Endothelial cell of umbilical vein (primary cell): ENCODE measurements around the gene TRPV6. TPM values are rescaled to one million over a fixed set of nuclear protein-coding genes. Genes with fewer than 3 reads are reported as not detected.

ENCODE experiments used
- BruUV-seq: library from RNA; stranded (reverse); fragments of 400-500 nt; replicated peaks from 2 replicates; lab custom pipeline; 2021; lab: Mats Ljungman, UMichigan
- CTCF ChIA-PET: fragments of 300-600, 350-600 bp; sonication (Branson Sonifier 250); formaldehyde crosslinking; loops from one replicate; lab custom pipeline; 2021; ENCODE audit warnings: antibody characterized with exemption, inconsistent platforms; lab: Charles Lee
- POLR2A ChIA-PET: fragments of 300-600, 350-600 bp; sonication (Branson Sonifier 250); formaldehyde crosslinking; loops from one replicate; lab custom pipeline; 2021; ENCODE audit warnings: antibody characterized with exemption, inconsistent platforms; lab: Charles Lee
- DNase-seq: peaks from one replicate; pipeline ENCODE4 v3.0.0-alpha.2; 2011; ENCODE audit warnings: low read depth, low spot score
- FAIRE-seq: peaks from 2 replicates; lab custom pipeline; 2011; peaks lifted over from hg19 to GRCh38; lab: Jason Lieb, UNC
- H2AFZ ChIP-seq: 2 replicates; pipeline ENCODE4 v1.6.0; 2012; ENCODE audit warnings: low read depth, low read length, control low read depth, inconsistent platforms
- H3K27ac ChIP-seq: 2 replicates; pipeline ENCODE4 v1.5.1; 2011; ENCODE audit warnings: low read depth, mild to moderate bottlenecking, control low read depth, low read length, moderate library complexity; ENCODE audit not compliant: insufficient read depth
- H3K27me3 ChIP-seq, 2 experiments: 2 replicates each; pipeline versions ENCODE4 v1.6.0 to v1.6.1; 2011; ENCODE audit warnings: low read length in 2 of 2, mixed read lengths in 1 of 2; ENCODE audit not compliant: control insufficient read depth in 2 of 2, insufficient read depth in 2 of 2
- H3K36me3 ChIP-seq, 2 experiments: 2 replicates in 1 of 2; 3 replicates in 1 of 2; pipeline ENCODE4 v1.5.1; 2011; ENCODE audit warnings: low read length in 2 of 2, mild to moderate bottlenecking in 1 of 2, moderate library complexity in 1 of 2; ENCODE audit not compliant: control insufficient read depth in 2 of 2, insufficient read depth in 2 of 2; ENCODE audit errors: extremely low read depth in 1 of 2
- H3K4me1 ChIP-seq: 3 replicates; pipeline ENCODE4 v1.5.1; 2011; ENCODE audit warnings: mild to moderate bottlenecking, low read length; ENCODE audit not compliant: control insufficient read depth, insufficient read depth; ENCODE audit errors: extremely low read depth
- H3K4me2 ChIP-seq: 2 replicates; pipeline ENCODE4 v1.6.1; 2011; ENCODE audit warnings: low read length, control low read depth, mixed read lengths; ENCODE audit not compliant: insufficient read depth
- H3K4me3 ChIP-seq, 3 experiments: fragments of 200-600 bp in 1 of 3; sonication (generic), shearing (Covaris generic) in 1 of 3; replicated peaks in 1 of 3; 2 replicates each; pipeline ENCODE4 v1.5.1; 2011 to 2016; ENCODE audit warnings: control low read depth in 3 of 3, low read length in 3 of 3, mild to moderate bottlenecking in 2 of 3, inconsistent platforms in 1 of 3, low read depth in 1 of 3, moderate library complexity in 1 of 3; ENCODE audit not compliant: insufficient read depth in 1 of 3
- H3K79me2 ChIP-seq: 2 replicates; pipeline ENCODE4 v1.6.0; 2012; ENCODE audit warnings: low read length, inconsistent platforms; ENCODE audit not compliant: control insufficient read depth, insufficient read depth
- H3K9ac ChIP-seq: replicated peaks from 2 replicates; pipeline ENCODE3; 2011; ENCODE audit warnings: low read length, control low read depth; ENCODE audit not compliant: insufficient read depth; ENCODE audit errors: extremely low read depth
- H3K9me1 ChIP-seq: replicated peaks from 3 replicates; pipeline ENCODE4 v1.6.0; 2011; ENCODE audit warnings: mild to moderate bottlenecking, low read length; ENCODE audit not compliant: control insufficient read depth, insufficient read depth; ENCODE audit errors: extremely low read depth
- H3K9me3 ChIP-seq: replicated peaks from 2 replicates; pipeline ENCODE4 v1.5.1; 2012; ENCODE audit warnings: low read length, inconsistent platforms; ENCODE audit not compliant: control insufficient read depth, insufficient read depth
- H4K20me1 ChIP-seq: replicated peaks from 2 replicates; pipeline ENCODE3; 2011; ENCODE audit warnings: mild to moderate bottlenecking, low read length; ENCODE audit not compliant: control insufficient read depth, insufficient read depth; ENCODE audit errors: extremely low read depth
- JUN ChIP-seq: IDR thresholded peaks from 2 replicates; pipeline ENCODE4 v1.6.1; 2011; ENCODE audit warnings: borderline replicate concordance, low read depth; ENCODE audit not compliant: insufficient read length, insufficient read depth
- MYC ChIP-seq: IDR thresholded peaks from one replicate; pipeline ENCODE4 v1.6.1; 2011; ENCODE audit warnings: mild to moderate bottlenecking, low read depth, low read length
- POLR2A ChIP-seq: IDR thresholded peaks from 2 replicates; pipeline ENCODE4 v1.6.1; 2012; ENCODE audit warnings: low read depth, mild to moderate bottlenecking, control low read depth, low read length
- POLR2AphosphoS5 ChIP-seq: IDR thresholded peaks from 2 replicates; pipeline ENCODE4 v1.6.1; 2012; ENCODE audit warnings: low read depth, mild to moderate bottlenecking, control low read depth, low read length, moderate library complexity; ENCODE audit not compliant: insufficient read depth
- dilution Hi-C: fragments of 300-500 bp; cut with MboI; formaldehyde crosslinking; loops from one replicate; pipeline ENCODE4 v1.15.0; 2019; ENCODE audit warnings: low sequenced_read_pairs; ENCODE audit not compliant: extremely low pct_ligation_motif_present
- intact Hi-C: fragments of 100-400 bp; cut with micrococcal nuclease; formaldehyde crosslinking; loops from one replicate; pipeline ENCODE4 v1.10.0; 2022
- polyA plus RNA-seq, 4 experiments: library from polyadenylated mRNA; depleted of rRNA in 3 of 4; stranded (reverse) in 3 of 4; unstranded in 1 of 4; fragments of >200 nt; gene quantifications; 2 replicates each; pipeline versions ENCODE4 v1.2.1 to v1.2.3, GENCODE V29; 2011 to 2012; ENCODE audit warnings: missing spikeins in 1 of 4
- total RNA-seq: library from RNA; stranded (reverse); gene quantifications from 2 replicates; pipeline ENCODE4 v1.2.3, GENCODE V29; 2021
- TF ChIP-seq, protein P1 (sequence below): IDR thresholded peaks from 2 replicates; pipeline ENCODE4 v1.6.1; 2011; ENCODE audit not compliant: insufficient read depth, insufficient read length
- TF ChIP-seq, protein P2 (sequence below), 2 donors: IDR thresholded peaks; 1 replicate in 1 of 2; 2 replicates in 1 of 2; pipeline ENCODE4 v1.5.1; 2011; ENCODE audit warnings: low read length in 2 of 2, mild to moderate bottlenecking in 2 of 2, moderate library complexity in 2 of 2, control low read depth in 1 of 2, inconsistent platforms in 1 of 2, low read depth in 1 of 2; ENCODE audit not compliant: insufficient read depth in 1 of 2; ENCODE audit errors: extremely low read depth in 1 of 2

The TRPV6 gene
- total and polyA plus RNA-seq, 2 donors (not counting 3 experiments of a cell fraction or from before 2014, with no cell fraction given): not detected

DNA sequence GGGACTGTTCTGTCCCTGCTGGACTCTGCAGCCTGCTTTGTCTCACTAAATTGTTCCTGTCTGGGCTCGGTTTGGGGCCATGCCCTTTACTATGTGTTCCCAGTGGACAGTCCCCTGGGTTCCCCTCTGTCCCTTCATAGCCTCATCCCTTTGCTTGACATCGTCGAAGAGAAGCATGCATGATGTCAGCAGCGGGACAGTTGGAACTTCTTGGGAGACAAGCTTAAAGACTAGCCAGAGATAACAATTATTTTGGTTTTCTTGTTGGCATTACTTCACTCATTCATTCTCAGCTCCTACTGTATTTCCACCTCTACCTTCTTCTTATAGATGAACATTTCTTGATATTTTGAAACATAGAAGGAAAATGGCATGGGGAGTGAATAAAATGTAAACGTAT lies 27.9 kb downstream of the TRPV6 start:
- peaks cover 4 to 5% of the 10 kb centered on the region in 2 experiments for H3K27me3 ChIP-seq
- BruUV-seq: no TSS peak
- H3K36me3 ChIP-seq: no peaks in the 10 kb centered on the region
- no peak for FAIRE-seq
- ChIA-PET POLR2A (no interaction called here), CTCF (interaction anchor here (0.7 to 2.1 kb wide), 9 partner anchors 15 to 539 kb away, joined by 3 to 8 read pairs (median 3); no protein-coding TSS in a partner anchor)
- H4K20me1 ChIP-seq: no peaks in the 10 kb centered on the region
- no peak overlapping the region for H2AFZ ChIP-seq
- no peak overlapping the region for H3K27ac ChIP-seq
- intact Hi-C loops (no loop called here), dilution Hi-C loops (no loop called here)
- no peak for DNase-seq
- H3K9me1 ChIP-seq: no peaks in the 10 kb centered on the region
- no peaks in the 10 kb centered on the region for H3K79me2 ChIP-seq
- H3K4me1 ChIP-seq: peaks cover 3% of the 10 kb centered on the region
- no peak overlapping the region for H3K9ac ChIP-seq
- no peak overlapping the region for H3K4me2 ChIP-seq
- H3K9me3 ChIP-seq: no peaks in the 10 kb centered on the region
- no peak overlapping the region for H3K4me3 ChIP-seq
- TF ChIP-seq, protein P1, sequence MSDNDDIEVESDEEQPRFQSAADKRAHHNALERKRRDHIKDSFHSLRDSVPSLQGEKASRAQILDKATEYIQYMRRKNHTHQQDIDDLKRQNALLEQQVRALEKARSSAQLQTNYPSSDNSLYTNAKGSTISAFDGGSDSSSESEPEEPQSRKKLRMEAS: no peak
- no peak for TF ChIP-seq MYC
- no peak for TF ChIP-seq POLR2A
- TF ChIP-seq, protein P2, sequence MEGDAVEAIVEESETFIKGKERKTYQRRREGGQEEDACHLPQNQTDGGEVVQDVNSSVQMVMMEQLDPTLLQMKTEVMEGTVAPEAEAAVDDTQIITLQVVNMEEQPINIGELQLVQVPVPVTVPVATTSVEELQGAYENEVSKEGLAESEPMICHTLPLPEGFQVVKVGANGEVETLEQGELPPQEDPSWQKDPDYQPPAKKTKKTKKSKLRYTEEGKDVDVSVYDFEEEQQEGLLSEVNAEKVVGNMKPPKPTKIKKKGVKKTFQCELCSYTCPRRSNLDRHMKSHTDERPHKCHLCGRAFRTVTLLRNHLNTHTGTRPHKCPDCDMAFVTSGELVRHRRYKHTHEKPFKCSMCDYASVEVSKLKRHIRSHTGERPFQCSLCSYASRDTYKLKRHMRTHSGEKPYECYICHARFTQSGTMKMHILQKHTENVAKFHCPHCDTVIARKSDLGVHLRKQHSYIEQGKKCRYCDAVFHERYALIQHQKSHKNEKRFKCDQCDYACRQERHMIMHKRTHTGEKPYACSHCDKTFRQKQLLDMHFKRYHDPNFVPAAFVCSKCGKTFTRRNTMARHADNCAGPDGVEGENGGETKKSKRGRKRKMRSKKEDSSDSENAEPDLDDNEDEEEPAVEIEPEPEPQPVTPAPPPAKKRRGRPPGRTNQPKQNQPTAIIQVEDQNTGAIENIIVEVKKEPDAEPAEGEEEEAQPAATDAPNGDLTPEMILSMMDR (IDR thresholded peaks at IDR 0.05; ENCODE audit: extremely low read depth in 1 of 2, insufficient read depth in 1 of 2, low read depth in 1 of 2, low read length in 2 of 2): no peak
- no peak for TF ChIP-seq JUN
- TF ChIP-seq POLR2AphosphoS5: no peak
